ENCODE measurements around the gene KLHL28. TPM values are rescaled to one million over a fixed set of nuclear protein-coding genes. Genes with fewer than 3 reads are reported as not detected.

KLHL28 gene
- total RNA-seq, 1 experiment from 2014 or later, result 11.2 TPM

DNA sequence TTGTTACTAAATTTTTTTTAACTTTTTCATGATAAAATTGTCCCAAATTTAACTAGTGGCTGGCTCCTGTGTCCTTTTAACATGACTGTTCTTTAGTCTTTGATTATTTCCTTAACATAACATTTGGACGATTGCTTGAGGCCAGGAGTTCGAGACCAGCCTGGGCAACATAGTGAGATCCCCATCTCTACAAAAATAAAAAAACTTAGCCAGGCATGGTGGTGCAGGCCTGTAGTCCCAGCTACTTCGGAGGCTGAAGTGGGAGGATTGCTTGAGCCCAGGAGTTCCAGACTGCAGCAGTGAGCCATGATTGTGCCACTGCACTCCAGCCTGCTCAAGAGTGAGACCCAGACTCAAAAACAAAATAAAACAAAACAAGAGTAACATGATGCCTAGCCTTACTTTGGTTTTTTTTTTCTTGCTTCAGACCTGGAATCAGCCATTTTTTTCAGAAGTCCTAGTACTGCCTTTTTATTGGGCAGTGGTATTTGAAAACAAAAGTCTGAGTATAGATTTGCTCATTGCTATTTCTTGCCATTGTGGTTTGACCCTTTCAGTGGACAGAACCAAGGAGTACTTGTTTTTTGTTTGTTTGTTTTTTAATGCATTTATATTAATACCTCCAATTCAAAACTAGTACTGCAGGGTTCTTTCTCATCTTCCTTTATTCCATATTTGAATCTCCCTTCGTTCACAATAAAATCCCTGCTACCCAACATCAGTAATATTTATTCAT lies 5.0 kb upstream of the KLHL28 start:
- Histone ChIP-seq H3K9me3 (ENCODE audit: control insufficient read depth in 1 of 2, insufficient read depth in 1 of 2, low read depth in 1 of 2, low read length in 2 of 2) (peaks cover 0 to 3% of the 10 kb centered on the region in 2 experiments; a peak in 1 of 4 replicates), H3K27me3 (ENCODE audit: insufficient read depth, low read length) (no peaks in the 10 kb centered on the region), H3K27ac (ENCODE audit: low read depth, low read length) (no peak overlapping the region), H3K36me3 (ENCODE audit: control insufficient read depth in 1 of 2, insufficient read depth in 2 of 2, low read length in 2 of 2) (no peaks in the 10 kb centered on the region), H3K9ac (ENCODE audit: low read length) (no peak overlapping the region), H3K4me1 (ENCODE audit: control insufficient read depth in 1 of 2, insufficient read depth in 2 of 2, low read length in 2 of 2) (peaks cover 0 to 3% of the 10 kb centered on the region in 2 experiments; a peak in 1 of 4 replicates), H4K20me1 (ENCODE audit: insufficient read depth) (no peaks in the 10 kb centered on the region), H2AFZ (ENCODE audit: low read depth, low read length, poor library complexity, severe bottlenecking) (no peak overlapping the region), H3K9me2 (ENCODE audit: insufficient read depth) (no peaks in the 10 kb centered on the region), H3K79me2 (ENCODE audit: insufficient read depth, low read length) (no peaks in the 10 kb centered on the region; the same call in 1 of the 2 replicates), H3K4me2 (ENCODE audit: low read length) (no peak overlapping the region), H3K4me3 (replicated peaks in 1 of 2; ENCODE audit: low read depth in 1 of 2, low read length in 2 of 2) (no peak overlapping the region)
- RAD21 ChIA-PET (ENCODE audit: low non-redundant PET in 1 of 2, low total read pairs in 2 of 2, uncharacterized antibody in 2 of 2, unreplicated experiment in 2 of 2), result no interaction called here
- CTCF ChIA-PET, result no interaction called here
- ATAC-seq, result no peak
- DNase-seq (ENCODE audit: low read depth, low spot score), result no peak
- BruUV-seq (replicated peaks), result no TSS peak
- TF ChIP-seq YY1 (IDR thresholded peaks at IDR 0.05; ENCODE audit: extremely low read depth, insufficient replicate concordance, low read depth, low read length), result no peak
- TF ChIP-seq CEBPB (IDR thresholded peaks at IDR 0.05; ENCODE audit: low read depth), result no peak
- POLR2A ChIA-PET, result no interaction called here
- intact Hi-C loops (cut with micrococcal nuclease), result no loop called here

DNA sequence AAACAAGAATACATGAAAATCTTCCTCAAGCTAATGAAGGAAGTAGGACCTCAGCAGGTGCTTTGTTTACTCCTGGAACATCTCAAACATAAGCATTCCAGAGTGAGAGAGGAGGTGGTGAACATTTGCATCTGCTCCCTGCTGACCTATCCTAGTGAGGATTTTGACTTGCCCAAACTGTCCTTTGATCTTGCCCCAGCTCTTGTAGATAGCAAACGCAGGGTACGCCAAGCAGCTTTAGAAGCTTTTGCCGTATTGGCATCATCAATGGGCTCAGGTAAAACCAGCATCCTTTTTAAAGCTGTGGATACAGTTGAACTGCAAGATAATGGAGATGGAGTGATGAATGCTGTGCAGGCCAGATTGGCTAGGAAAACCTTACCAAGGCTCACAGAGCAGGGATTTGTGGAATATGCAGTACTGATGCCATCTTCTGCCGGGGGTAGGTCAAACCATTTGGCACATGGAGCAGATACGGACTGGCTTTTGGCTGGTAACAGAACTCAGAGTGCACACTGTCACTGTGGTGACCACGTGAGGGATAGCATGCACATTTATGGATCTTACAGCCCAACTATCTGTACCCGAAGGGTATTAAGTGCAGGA lies 2.1 kb upstream of the KLHL28 start:
- BruUV-seq (replicated peaks), result no TSS peak
- Histone ChIP-seq H2AFZ (ENCODE audit: low read depth, low read length, poor library complexity, severe bottlenecking) (no peak overlapping the region), H3K36me3 (ENCODE audit: control insufficient read depth in 1 of 2, insufficient read depth in 2 of 2, low read length in 2 of 2) (no peaks in the 10 kb centered on the region; a peak in 1 of 4 replicates), H3K4me1 (ENCODE audit: control insufficient read depth in 1 of 2, insufficient read depth in 2 of 2, low read length in 2 of 2) (peaks cover 9 to 11% of the 10 kb centered on the region in 2 experiments; a peak in 3 of 4 replicates), H3K9ac (ENCODE audit: low read length) (no peak overlapping the region), H3K9me3 (ENCODE audit: control insufficient read depth in 1 of 2, insufficient read depth in 1 of 2, low read depth in 1 of 2, low read length in 2 of 2) (peaks cover 0 to 3% of the 10 kb centered on the region in 2 experiments; a peak in 1 of 4 replicates), H3K4me3 (replicated peaks in 1 of 2; ENCODE audit: low read depth in 1 of 2, low read length in 2 of 2) (no peak overlapping the region), H3K79me2 (ENCODE audit: insufficient read depth, low read length) (peaks cover 27% of the 10 kb centered on the region), H4K20me1 (ENCODE audit: insufficient read depth) (no peaks in the 10 kb centered on the region), H3K27ac (ENCODE audit: low read depth, low read length) (no peak overlapping the region), H3K9me2 (ENCODE audit: insufficient read depth) (no peaks in the 10 kb centered on the region), H3K4me2 (ENCODE audit: low read length) (no peak overlapping the region), H3K27me3 (ENCODE audit: insufficient read depth, low read length) (no peaks in the 10 kb centered on the region)
- ATAC-seq (no peak), DNase-seq (ENCODE audit: low read depth, low spot score) (no peak)
- TF ChIP-seq POLR2AphosphoS5 (IDR thresholded peaks at IDR 0.05; ENCODE audit: low read depth, low read length) (no peak), MAX (IDR thresholded peaks at IDR 0.05) (no peak), REST (IDR thresholded peaks at IDR 0.05; ENCODE audit: low read depth) (no peak), POLR2A (IDR thresholded peaks at IDR 0.05; ENCODE audit: borderline replicate concordance, extremely low read depth, insufficient read depth, insufficient read length) (no peak), ZBTB33 (IDR thresholded peaks at IDR 0.05; ENCODE audit: extremely low read depth, insufficient replicate concordance, low read length) (no peak), ELF1 (IDR thresholded peaks at IDR 0.05; ENCODE audit: borderline replicate concordance, low read depth) (no peak), JUND (IDR thresholded peaks at IDR 0.05) (no peak), SP1 (IDR thresholded peaks at IDR 0.05; ENCODE audit: low read depth) (no peak), YY1 (IDR thresholded peaks at IDR 0.05; ENCODE audit: extremely low read depth, insufficient replicate concordance, low read depth, low read length) (no peak), EZH2phosphoT487 (IDR thresholded peaks at IDR 0.05; ENCODE audit: borderline replicate concordance) (no peak), CEBPB (IDR thresholded peaks at IDR 0.05; ENCODE audit: low read depth) (no peak), CBX3 (IDR thresholded peaks at IDR 0.05; ENCODE audit: low read depth) (no peak)
- ChIA-PET POLR2A (no interaction called here), CTCF (no interaction called here), RAD21 (ENCODE audit: low non-redundant PET in 1 of 2, low total read pairs in 2 of 2, uncharacterized antibody in 2 of 2, unreplicated experiment in 2 of 2) (no interaction called here)
- intact Hi-C loops (cut with micrococcal nuclease), result loop anchor here (5.0 kb wide), 1 partner anchor 288 kb away; the partner anchor contains the start of gene MIS18BP1
